DOHH2 (cell line): Measurements from ENCODE around the gene RASA3.

Experiments
- H3F3A ChIP-seq: fragments of 200-600 bp; sonication (generic), shearing (Covaris generic); 2 replicates; pipeline ENCODE4 v1.6.0; 2016; ENCODE audit warnings: antibody characterized with exemption, mild to moderate bottlenecking; ENCODE audit not compliant: control insufficient read depth, insufficient read depth
- H3K27ac ChIP-seq: fragments of 200-600 bp; sonication (generic); 2 replicates; pipeline ENCODE4 v1.5.1; 2014; ENCODE audit warnings: low read depth, mild to moderate bottlenecking, low read length, moderate library complexity
- H3K27me3 ChIP-seq: fragments of 200-600 bp; sonication (generic); 2 replicates; pipeline ENCODE4 v1.6.1; 2014; ENCODE audit warnings: mild to moderate bottlenecking, low read length, mixed read lengths; ENCODE audit not compliant: control insufficient read depth
- H3K36me3 ChIP-seq: fragments of 200-600 bp; sonication (generic); 2 replicates; pipeline ENCODE4 v1.6.1; 2014; ENCODE audit warnings: mild to moderate bottlenecking, low read length, moderate library complexity, mixed read lengths; ENCODE audit not compliant: control insufficient read depth
- H3K4me1 ChIP-seq: fragments of 200-600 bp; sonication (generic); 2 replicates; pipeline ENCODE4 v1.6.1; 2014; ENCODE audit warnings: mild to moderate bottlenecking, low read length, mixed read lengths; ENCODE audit not compliant: control insufficient read depth
- H3K4me2 ChIP-seq: fragments of 200-600 bp; sonication (generic); 2 replicates; pipeline ENCODE4 v1.6.0; 2014; ENCODE audit warnings: mild to moderate bottlenecking, low read length, moderate library complexity
- H3K4me3 ChIP-seq: fragments of 200-600 bp; sonication (generic); 2 replicates; pipeline ENCODE4 v1.5.1; 2014; ENCODE audit warnings: mild to moderate bottlenecking, low read length, mixed read lengths
- H3K79me2 ChIP-seq: fragments of 200-600 bp; sonication (generic); 2 replicates; pipeline ENCODE4 v1.6.1; 2014; ENCODE audit warnings: mild to moderate bottlenecking, low read length, mixed read lengths; ENCODE audit not compliant: control insufficient read depth
- H3K9me2 ChIP-seq: fragments of 200-600 bp; sonication (generic); replicated peaks from 2 replicates; pipeline ENCODE4 v1.6.1; 2014; ENCODE audit warnings: mild to moderate bottlenecking, low read length, mixed read lengths; ENCODE audit not compliant: control insufficient read depth
- H3K9me3 ChIP-seq: fragments of 200-600 bp; sonication (generic); 2 replicates; pipeline ENCODE4 v1.6.1; 2014; ENCODE audit warnings: antibody characterized with exemption, low read length, mixed read lengths; ENCODE audit not compliant: control insufficient read depth, insufficient read depth
- H4K20me1 ChIP-seq: fragments of 200-600 bp; sonication (generic); 2 replicates; pipeline ENCODE4 v1.6.0; 2014; ENCODE audit warnings: low read depth, mild to moderate bottlenecking, antibody characterized with exemption, low read length, moderate library complexity; ENCODE audit not compliant: control insufficient read depth, insufficient read depth
- EZH2phosphoT487 ChIP-seq: fragments of 200-600 bp; sonication (generic); IDR thresholded peaks from 2 replicates; pipeline ENCODE4 v1.6.1; 2017; ENCODE audit warnings: borderline replicate concordance, mild to moderate bottlenecking, antibody characterized with exemption, low read length, moderate library complexity, mixed read lengths
- TF ChIP-seq, protein P1 (sequence below): fragments of 200-600 bp; sonication (generic); IDR thresholded peaks from one replicate; pipeline ENCODE4 v1.5.1; 2014; ENCODE audit warnings: antibody characterized with exemption, mild to moderate bottlenecking, low read depth, low read length; ENCODE audit not compliant: poor library complexity, severe bottlenecking

Gene RASA3

DNA sequence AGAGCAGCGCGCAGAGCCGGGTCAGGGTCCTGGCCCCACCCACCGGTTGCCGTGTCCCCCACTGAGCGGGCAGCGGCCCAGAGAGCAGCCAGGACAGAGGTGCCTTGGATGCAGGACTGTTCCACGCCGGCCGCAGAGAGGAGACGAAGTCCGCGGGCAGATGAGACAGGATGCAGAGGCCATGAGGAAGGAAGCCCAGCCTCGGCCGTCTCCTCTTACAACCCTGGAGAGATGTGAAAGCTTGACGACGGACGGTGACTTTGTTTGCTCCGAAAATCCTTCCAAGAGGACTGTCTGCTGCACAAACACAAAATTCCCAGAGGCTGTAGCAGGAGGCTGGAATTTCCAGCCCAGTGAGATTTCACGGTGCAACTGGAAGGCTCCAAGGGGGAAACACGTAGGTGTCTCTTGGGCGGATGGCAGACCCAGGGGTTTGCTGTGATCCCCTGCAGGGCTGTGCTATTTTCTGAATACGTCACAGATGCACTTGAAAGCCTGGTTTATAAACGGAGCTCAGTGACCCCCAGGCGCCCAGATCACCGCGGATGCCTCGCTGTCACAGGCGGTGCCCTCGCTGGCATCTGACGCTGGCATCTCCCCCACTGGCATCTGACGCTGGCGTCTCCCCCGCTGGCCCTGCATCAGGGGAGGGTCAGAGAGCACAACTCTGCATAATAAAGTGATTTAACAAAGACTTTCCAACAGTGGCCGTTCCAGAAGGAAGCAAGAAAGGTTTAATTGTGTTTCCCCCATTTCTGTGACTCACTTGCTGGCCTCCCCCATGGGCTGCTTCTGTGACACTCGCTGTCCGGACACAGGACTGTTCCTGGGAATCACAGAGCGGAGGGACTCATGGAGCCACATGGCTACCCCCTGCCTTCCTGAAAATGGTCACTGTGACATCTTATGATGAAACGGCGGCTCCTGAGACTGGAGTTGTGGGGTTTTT lies 96.6 kb downstream of the RASA3 start:
- H3K4me2 ChIP-seq: no peak overlapping the region
- H3K79me2 ChIP-seq: no peaks in the 10 kb centered on the region
- no peak overlapping the region for H3K27ac ChIP-seq
- H4K20me1 ChIP-seq: no peaks in the 10 kb centered on the region
- H3K4me1 ChIP-seq: no peaks in the 10 kb centered on the region
- no peaks in the 10 kb centered on the region for H3K36me3 ChIP-seq
- no peaks in the 10 kb centered on the region for H3K27me3 ChIP-seq
- H3K9me3 ChIP-seq: peaks cover 6% of the 10 kb centered on the region; the same call in 1 of the 2 replicates
- H3K4me3 ChIP-seq: no peak overlapping the region
- TF ChIP-seq EZH2phosphoT487: no peak
- TF ChIP-seq, protein P1, sequence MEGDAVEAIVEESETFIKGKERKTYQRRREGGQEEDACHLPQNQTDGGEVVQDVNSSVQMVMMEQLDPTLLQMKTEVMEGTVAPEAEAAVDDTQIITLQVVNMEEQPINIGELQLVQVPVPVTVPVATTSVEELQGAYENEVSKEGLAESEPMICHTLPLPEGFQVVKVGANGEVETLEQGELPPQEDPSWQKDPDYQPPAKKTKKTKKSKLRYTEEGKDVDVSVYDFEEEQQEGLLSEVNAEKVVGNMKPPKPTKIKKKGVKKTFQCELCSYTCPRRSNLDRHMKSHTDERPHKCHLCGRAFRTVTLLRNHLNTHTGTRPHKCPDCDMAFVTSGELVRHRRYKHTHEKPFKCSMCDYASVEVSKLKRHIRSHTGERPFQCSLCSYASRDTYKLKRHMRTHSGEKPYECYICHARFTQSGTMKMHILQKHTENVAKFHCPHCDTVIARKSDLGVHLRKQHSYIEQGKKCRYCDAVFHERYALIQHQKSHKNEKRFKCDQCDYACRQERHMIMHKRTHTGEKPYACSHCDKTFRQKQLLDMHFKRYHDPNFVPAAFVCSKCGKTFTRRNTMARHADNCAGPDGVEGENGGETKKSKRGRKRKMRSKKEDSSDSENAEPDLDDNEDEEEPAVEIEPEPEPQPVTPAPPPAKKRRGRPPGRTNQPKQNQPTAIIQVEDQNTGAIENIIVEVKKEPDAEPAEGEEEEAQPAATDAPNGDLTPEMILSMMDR: no peak
- H3K9me2 ChIP-seq: no peaks in the 10 kb centered on the region
- no peaks in the 10 kb centered on the region for H3F3A ChIP-seq

- no peaks in the 10 kb centered on the region for H3K36me3 ChIP-seq
- H3K4me1 ChIP-seq: no peaks in the 10 kb centered on the region
- H3K79me2 ChIP-seq: no peaks in the 10 kb centered on the region
- no peaks in the 10 kb centered on the region for H3K27me3 ChIP-seq
- peaks cover 8% of the 10 kb centered on the region; the same call in 1 of the 2 replicates for H3K9me3 ChIP-seq
- no peaks in the 10 kb centered on the region for H4K20me1 ChIP-seq
- no peaks in the 10 kb centered on the region for H3K9me2 ChIP-seq
- no peak overlapping the region for H3K4me3 ChIP-seq
- no peak for TF ChIP-seq EZH2phosphoT487
- TF ChIP-seq, protein P1: no peak
- no peaks in the 10 kb centered on the region for H3F3A ChIP-seq
- H3K27ac ChIP-seq: no peak overlapping the region
- H3K4me2 ChIP-seq: no peak overlapping the region
Observed at GRCh38 chr13:114035186-114035582, 97.2 kb downstream of the RASA3 start.

DNA sequence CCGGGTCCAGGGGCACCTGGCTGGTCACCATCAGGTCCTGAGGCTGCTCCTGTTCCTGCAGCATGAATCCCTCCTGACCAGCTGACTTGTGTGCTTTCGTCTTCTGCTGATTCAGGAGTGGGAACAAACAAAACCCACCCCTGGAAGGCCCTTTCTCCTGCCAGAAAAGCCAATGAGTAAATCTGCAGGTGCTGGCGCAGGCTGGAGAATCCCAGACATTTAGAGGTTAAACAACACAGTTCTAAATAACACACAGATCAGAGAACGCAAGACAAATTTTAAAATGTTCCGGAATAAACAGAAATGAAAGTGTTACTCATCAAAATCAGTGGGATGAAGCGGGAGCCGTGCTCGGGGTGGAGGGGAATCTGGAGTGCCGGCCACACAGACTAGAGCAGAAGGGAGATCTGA lies 97.9 kb downstream of the RASA3 start:
- Histone ChIP-seq H3K27ac (no peak overlapping the region), H3K27me3 (no peaks in the 10 kb centered on the region), H3K79me2 (no peaks in the 10 kb centered on the region), H4K20me1 (no peaks in the 10 kb centered on the region), H3K9me2 (no peaks in the 10 kb centered on the region), H3K9me3 (peaks cover 8% of the 10 kb centered on the region; the same call in 1 of the 2 replicates), H3K36me3 (no peaks in the 10 kb centered on the region), H3F3A (no peaks in the 10 kb centered on the region), H3K4me1 (no peaks in the 10 kb centered on the region), H3K4me2 (no peak overlapping the region), H3K4me3 (no peak overlapping the region)
- TF ChIP-seq, protein P1: no peak
- TF ChIP-seq EZH2phosphoT487: no peak
